Retinal pigment epithelial cell (primary cell): ENCODE measurements around the gene PAQR5.
A peak's percentile ranks its signal among the peaks of the same experiment; 100 is the strongest.

Experiments
- DNase-seq: peaks from one replicate; pipeline ENCODE4 v3.0.0-alpha.2; 2010; ENCODE audit warnings: low read depth
- H3K4me3 ChIP-seq: 2 replicates; pipeline ENCODE4 v1.5.1; 2011; ENCODE audit warnings: mild to moderate bottlenecking, low read length, control low read depth, moderate library complexity
- TF ChIP-seq, protein P1 (sequence below): conservative IDR thresholded peaks from 2 replicates; pipeline ENCODE4 v1.5.1; 2011; ENCODE audit warnings: low read depth, low read length, control low read depth, inconsistent platforms

The PAQR5 gene

DNA sequence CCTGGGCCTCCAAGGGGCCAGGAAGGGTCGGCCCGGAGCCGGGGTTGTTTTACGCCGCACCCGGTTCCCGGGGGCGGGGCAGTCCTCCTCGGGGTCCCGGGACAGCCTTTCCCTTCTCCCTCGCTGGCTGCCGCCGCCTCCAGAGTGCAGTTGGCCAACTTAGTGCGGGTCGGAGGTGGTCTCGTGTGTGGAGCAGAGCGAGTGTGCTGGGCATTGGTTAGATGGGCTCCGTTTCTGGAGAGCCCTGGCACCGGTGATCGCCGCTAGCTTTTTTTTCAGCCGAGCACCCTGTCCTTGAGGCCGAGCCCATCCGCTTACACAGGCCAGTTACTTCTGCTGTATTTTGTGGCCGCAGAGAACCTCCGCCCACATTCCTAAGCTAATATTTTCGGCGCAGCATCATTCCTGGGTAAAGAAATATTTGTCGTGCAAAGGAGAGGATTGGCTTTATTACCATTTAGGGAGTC lies 116.0 kb downstream of the PAQR5 start:
- TF ChIP-seq, protein P1, sequence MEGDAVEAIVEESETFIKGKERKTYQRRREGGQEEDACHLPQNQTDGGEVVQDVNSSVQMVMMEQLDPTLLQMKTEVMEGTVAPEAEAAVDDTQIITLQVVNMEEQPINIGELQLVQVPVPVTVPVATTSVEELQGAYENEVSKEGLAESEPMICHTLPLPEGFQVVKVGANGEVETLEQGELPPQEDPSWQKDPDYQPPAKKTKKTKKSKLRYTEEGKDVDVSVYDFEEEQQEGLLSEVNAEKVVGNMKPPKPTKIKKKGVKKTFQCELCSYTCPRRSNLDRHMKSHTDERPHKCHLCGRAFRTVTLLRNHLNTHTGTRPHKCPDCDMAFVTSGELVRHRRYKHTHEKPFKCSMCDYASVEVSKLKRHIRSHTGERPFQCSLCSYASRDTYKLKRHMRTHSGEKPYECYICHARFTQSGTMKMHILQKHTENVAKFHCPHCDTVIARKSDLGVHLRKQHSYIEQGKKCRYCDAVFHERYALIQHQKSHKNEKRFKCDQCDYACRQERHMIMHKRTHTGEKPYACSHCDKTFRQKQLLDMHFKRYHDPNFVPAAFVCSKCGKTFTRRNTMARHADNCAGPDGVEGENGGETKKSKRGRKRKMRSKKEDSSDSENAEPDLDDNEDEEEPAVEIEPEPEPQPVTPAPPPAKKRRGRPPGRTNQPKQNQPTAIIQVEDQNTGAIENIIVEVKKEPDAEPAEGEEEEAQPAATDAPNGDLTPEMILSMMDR: no peak
- peak overlapping the region; percentile 80 for H3K4me3 ChIP-seq
- peak; percentile 62 for DNase-seq

DNA sequence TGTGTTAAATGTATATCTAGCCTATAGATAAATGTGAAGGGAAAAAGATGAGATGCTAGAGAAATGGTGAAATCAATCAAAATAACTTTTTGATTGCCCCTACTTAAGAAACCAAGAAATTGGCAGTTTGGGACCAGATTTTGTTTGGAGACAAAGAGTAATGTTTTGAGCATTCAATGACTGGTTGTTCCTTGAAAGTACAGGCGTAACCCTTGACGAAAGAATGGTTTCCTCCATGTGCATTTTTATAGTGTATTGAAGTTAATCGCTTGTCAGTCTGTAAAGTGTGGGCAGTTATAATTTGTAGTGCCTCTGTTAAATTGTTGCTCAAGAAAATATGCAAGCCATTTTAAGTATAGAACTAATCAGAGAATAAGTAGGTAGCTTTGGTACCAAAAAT lies 116.7 kb downstream of the PAQR5 start:
- no peak for DNase-seq
- peak overlapping the region; percentile 80 for H3K4me3 ChIP-seq
- TF ChIP-seq, protein P1: no peak

DNA sequence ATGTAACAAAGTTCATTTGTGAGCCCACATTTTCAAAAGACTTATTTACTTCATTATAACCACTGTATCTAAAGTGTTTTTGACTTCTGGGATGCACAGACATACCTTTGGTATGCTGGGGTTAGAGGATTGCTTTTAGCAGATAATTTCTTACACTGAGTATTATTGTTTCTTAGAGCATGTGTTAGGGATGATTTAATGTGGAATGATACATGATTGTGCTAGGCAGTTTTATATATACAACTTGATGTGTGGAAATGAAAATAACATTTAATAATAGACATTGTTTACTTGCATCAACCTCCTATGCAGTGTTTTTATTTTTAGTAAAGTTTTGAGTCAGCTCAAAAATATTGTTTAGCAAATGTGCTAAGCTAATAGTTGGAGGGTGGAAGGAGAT lies 118.9 kb downstream of the PAQR5 start:
- H3K4me3 ChIP-seq: no peak overlapping the region
- no peak for DNase-seq
- TF ChIP-seq, protein P1: no peak

DNA sequence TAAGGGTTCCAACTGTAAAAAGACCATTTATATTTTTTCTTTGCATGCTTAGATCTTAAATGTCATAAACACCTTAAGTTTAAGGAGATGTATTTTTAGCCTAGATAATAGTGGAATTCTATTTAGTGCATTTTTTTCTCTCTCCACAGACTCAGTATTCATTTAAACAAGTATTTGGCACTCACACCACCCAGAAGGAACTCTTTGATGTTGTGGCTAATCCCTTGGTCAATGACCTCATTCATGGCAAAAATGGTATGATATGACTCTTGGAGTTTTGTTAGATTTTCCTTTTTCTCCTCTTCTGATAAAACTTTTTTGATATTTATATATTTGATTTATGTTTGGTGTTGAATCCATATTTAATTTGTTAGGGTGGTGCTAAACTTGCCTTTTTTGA lies 122.8 kb downstream of the PAQR5 start:
- DNase-seq: no peak
- TF ChIP-seq, protein P1: no peak
- H3K4me3 ChIP-seq: no peak overlapping the region

DNA sequence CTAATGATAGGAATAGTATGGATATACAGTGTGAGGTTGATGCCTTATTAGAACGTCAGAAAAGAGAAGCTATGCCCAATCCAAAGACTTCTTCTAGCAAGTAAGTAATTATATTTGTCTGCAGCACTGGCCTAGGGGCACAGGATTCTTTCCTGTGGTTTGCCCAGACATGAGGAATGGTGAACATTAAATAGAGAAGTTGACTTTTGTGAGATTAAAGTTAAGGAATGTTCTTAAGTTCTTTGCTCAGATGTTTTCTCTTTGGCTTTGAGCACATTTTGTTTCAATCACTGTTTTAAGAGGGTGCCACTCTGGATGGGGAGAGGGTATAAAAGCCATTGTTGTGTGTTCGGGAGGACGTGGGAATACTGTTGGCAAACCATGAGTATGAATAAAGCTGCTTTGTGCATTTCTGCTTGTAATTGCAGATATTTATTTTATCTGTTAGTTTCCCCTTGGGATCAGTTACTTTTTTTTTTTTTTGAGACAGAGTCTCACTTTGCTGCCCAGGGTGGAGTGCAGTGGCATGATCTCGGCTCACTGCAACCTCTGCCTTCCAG lies 123.7 kb downstream of the PAQR5 start:
- no peak for DNase-seq
- H3K4me3 ChIP-seq: no peak overlapping the region
- TF ChIP-seq, protein P1: no peak

DNA sequence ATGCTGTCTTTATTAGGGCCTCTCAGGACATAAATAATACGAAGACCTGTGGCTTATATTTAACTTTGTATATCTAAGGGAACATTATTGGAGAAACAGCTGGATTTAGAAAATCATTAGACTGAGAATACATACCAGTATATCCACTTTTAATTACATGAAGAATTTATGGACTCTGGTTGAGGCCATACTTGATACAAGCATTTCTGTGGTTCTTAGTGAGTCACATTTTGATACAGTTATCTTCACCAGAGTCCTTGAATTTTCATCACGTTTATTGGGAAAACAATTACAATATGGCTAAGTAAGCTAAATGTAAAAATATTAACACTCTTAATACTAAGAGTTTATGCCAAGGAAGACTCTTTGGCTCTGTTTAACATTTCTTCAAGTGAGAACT lies 125.3 kb downstream of the PAQR5 start:
- DNase-seq: no peak
- no peak overlapping the region for H3K4me3 ChIP-seq
- TF ChIP-seq, protein P1: no peak

DNA sequence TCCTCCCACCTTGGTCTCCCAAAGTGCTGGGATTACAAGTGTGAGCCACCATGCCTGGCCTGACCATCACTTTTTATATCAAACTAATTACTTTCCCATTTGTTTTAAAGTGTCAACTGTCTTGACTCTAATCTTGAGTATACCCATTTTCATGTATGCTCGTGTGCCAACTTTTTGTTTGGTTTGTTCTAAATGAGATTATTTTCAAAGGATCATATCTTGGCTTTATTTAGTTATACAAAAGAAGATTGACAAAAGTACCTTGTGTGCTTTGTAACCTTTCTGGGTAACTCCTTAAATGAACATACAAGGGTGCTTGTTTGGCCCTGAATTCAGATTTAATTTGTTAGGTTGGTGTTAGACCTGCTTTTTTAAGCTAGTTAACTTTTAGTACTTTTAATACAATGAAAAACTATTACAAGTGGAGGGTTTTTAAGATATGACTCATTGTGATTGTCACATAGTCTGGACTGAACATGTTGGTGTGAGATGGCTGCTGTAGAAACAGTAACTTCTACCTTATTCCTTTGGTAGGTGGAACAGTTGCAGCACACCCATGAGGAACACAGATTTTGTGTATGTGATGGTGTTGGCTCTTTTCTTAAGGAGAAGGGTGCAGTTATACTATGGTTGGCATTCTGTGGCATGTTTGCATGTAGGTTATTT lies 126.2 kb downstream of the PAQR5 start:
- no peak for DNase-seq
- TF ChIP-seq, protein P1: no peak
- no peak overlapping the region for H3K4me3 ChIP-seq
